Effector CD4-positive, alpha-beta T cell (primary cell): ENCODE measurements around the gene AMFR.

Experiments
- DNase-seq: peaks from one replicate; pipeline ENCODE4 v3.0.0-alpha.2; 2020

AMFR gene

GRCh38 chr16:56329887-56330286, 95.5 kb downstream of the AMFR start:
- no peak for DNase-seq

GRCh38 chr16:56328276-56329022, 96.9 kb downstream of the AMFR start:
- no peak for DNase-seq

- DNase-seq = no peak
Observed at GRCh38 chr16:56327929-56328258, 97.5 kb downstream of the AMFR start.

GRCh38 chr16:56327071-56327928, 98.0 kb downstream of the AMFR start:
- no peak for DNase-seq

- DNase-seq = no peak
Observed at GRCh38 chr16:56325956-56326355, 99.4 kb downstream of the AMFR start.

DNA sequence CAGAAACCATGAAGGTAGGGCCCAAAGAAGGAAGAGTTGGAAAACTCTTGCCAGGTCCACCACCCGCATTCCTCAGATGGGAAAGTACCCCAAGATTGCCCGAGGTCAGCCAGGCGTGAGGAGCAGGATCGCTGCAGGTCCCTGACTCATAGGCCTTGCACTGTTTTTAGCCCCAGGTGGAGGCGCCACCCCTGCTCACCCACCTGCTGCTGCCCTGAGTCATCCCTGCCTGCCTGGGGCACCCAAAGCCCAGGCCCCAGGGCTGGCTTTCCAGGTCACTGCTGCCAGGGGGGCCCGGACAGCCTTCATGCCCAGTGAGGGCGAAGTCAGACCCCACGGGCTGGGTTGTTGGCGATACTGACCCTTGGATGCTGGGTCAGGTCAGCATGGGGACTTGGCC, 100.9 kb downstream of the AMFR start:
- DNase-seq = no peak

GRCh38 chr16:56321571-56321970, 103.8 kb downstream of the AMFR start:
- DNase-seq = no peak

DNA sequence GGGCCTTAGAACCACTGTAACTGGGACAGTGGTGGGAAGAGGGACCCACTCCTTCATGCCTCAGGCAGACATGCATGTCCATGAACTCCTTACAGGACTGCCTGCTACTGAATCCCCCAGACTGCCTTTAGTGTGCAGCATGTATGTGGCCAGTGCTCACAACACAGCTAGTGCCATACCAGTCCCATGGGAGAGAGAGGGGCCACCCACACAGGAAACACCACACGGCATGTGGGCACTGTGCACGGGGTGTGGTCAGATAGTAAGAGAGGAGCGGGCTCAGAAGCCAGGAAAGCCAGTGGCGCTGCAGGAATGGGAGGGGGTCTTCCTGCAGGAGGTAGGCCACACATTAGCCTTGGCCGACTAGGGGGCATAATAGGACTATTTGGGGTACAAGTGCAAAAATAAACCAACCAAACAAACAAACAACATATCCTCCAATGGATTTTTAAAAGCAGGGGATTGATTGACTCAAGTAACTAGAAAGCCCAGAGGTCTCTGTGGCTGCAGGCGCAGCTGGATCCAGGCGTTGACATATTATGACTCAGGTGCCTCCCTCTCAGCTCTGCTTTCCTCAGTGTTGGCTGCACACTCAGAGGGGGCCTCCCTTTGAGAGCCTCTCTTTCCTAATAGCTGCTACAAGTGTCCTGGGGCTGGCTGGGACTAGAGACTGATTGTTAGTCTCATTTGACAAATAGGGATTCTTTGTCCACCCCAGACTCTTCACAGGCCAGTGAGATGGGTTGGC, 104.4 kb downstream of the AMFR start:
- DNase-seq = no peak

GRCh38 chr16:56320056-56320455, 105.3 kb downstream of the AMFR start:
- no peak for DNase-seq

DNA sequence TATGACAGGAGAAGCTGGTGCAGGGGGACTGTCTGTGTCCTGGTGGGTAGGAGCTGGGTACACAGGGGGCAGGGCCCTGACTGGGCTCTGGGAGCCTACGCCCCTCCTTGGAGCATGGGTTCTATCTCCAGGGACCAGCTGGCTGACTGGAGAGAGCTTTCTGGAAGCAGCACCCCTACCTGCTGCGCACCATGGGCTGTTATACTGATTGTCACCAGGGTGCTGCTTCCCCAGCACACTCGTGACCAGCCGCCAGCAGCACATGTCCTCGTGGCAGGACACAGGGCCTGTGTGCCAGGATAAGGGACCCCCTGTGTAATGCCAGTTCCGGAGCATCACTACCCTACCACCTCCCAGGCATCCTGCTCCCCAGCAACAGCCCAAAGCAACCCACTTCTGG, 106.0 kb downstream of the AMFR start:
- DNase-seq = no peak

GRCh38 chr16:56318827-56319140, 106.6 kb downstream of the AMFR start:
- DNase-seq = no peak

DNA sequence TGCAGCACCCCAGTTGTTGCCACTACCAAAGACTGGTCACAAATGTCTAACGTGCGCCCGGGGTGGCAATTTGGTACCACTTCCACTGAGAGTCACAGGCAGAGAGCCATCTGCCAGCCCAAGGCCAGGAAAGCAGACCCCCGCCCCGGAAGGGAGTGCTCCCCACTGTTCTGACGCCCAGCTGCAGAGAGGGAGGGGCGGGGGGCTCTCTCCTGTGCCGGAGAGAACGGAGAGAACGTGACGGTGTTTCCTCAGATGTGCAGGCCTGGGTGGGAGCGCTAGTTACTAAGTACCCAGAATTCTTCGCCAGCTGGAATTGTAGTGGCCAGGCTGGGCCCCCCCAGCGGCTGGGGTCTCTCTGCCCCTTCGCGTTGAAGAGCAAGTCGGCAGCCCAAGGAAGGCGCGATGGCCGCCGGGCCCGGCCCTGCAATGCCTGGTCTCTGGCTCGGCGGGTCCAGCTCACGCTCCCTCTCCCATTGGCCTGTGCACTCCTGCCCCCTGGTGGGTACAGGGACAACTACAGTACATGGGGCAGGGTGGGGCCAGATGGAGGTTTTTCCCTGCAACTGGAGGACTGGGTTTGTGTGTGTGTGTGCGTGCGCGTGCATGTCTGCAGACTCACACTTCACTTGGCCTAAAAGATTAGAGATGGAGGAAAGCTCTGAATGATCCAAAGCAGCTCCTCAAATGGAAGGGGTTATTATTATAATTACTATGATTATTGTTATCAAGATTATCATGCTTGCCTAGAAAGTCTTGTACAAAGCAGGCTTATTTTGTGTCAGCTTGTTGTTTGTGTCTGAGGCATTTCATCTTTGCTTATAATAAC, 107.1 kb downstream of the AMFR start:
- DNase-seq = peak; percentile 67

DNA sequence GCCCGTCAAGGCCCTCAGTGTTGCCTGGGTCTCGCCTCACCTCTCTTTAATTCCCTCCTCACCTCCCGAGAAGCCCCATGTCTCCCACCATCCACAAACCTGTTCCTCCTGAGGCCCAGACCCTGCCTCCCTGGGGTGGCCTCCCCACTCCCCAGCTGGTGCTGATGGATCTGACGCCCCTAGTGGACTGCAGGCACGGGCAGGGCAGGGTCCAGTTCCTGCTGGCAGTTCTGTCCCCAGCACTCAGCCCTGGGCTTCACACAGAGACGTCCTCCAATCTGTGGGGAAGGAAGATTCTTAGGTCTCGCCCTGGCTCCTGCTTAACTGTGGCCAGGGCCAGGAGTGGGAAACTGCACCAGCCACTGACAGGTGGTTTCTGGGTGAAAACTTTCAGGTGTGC, 108.8 kb downstream of the AMFR start:
- no peak for DNase-seq

DNA sequence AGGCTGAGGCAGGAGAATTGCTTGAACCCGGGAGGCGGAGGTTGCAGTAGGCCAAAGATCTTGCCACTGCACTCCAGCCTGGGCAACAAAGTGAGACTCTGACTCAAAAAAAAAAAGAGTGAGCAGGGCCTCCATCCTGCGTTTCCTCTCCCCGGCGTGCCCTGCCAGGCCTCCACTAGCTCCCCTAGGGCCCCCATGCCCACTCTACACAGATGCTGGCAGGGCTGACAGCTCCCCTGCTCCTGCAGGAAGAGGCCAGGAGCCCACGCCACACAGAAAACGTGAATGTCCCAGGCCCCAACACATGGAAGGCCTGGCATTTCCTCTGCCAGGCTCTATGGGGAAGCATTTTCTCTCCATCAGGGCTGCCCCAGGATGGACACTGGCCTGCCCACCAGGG, 109.4 kb downstream of the AMFR start:
- DNase-seq = no peak

DNA sequence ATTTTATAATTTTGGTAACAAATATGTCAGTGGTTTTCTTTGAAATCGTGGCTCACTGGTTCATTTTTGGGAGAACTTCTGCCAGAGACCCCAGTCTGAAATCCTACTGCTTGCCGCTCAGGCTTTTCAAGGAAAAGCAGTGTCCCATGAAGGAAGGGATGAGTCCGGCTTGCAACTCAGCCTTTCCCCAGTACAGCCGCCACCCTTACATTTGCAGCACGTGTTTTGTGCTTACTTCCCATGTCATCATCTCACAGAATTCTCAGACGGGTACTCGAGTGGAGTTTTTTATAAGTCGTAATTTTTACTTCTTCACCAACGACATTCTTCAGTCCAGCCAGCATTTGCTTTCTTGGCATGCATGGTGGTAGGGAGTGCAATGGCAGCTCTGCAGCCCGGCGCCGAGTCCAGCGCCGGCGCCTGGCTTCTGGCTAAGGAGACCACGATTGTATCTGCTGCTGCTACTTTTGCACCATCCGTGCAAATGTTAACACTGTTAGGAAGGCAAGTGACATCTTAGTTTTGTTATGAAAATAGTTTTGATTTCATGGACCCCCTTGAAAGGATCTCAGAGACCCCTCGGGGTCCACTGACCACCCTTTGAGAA, 111.0 kb downstream of the AMFR start:
- no peak for DNase-seq

- no peak for DNase-seq
Observed at GRCh38 chr16:56312556-56312955, 112.8 kb downstream of the AMFR start.

- no peak for DNase-seq
Observed at GRCh38 chr16:56312028-56312300, 113.4 kb downstream of the AMFR start.
